Measurements from ENCODE around the gene ALDH5A1. TPM values are rescaled to one million over a fixed set of nuclear protein-coding genes. Genes with fewer than 3 reads are reported as not detected.
"Not testable (repeated sequence)": the region's sequence is repeated elsewhere in the genome, so short reads cannot be mapped to it uniquely, and the experiment has no call there.

Gene ALDH5A1
- total and polyA plus RNA-seq, 2 of the 13 experiments (the other 11 are each of a cell fraction or from before 2014, with no cell fraction given): 12.8 to 32.5 TPM

GRCh38 chr6:24504649-24505586 is 10.1 kb downstream of the ALDH5A1 start (continued):
- TF ChIP-seq BCLAF1 (IDR thresholded peaks at IDR 0.05) (no peak), SMYD3 (CRISPR knock-in tag; IDR thresholded peaks at IDR 0.05) (no peak)

GRCh38 chr6:24506814-24507520 is 12.2 kb downstream of the ALDH5A1 start:
- H3K79me2 ChIP-seq (ENCODE audit: insufficient read depth, low read length): no peaks in the 10 kb centered on the region
- TF ChIP-seq ZFP1 (CRISPR knock-in tag; IDR thresholded peaks at IDR 0.05): peak; percentile 93; the same call in 1 of the 2 replicates
- no peak for TF ChIP-seq KAT8 (CRISPR knock-in tag; IDR thresholded peaks at IDR 0.05)
- TF ChIP-seq STAG1 (CRISPR knock-in tag; IDR thresholded peaks at IDR 0.05): no peak
- H3K4me2 ChIP-seq (ENCODE audit: low read depth, low read length): no peak overlapping the region
- intact Hi-C loops (cut with micrococcal nuclease; ENCODE audit: unreplicated experiment): no loop called here
- ChIA-PET CTCF (ENCODE audit: low intra/inter-chr PET ratio, low total read pairs) (no interaction called here), POLR2A (interaction anchor here (3.2 kb wide), 1 partner anchor 12 kb away, joined by 39 read pairs; the partner anchor contains the start of gene ALDH5A1)
- no peak for FAIRE-seq
- no peak overlapping the region for H3K27ac ChIP-seq (ENCODE audit: extremely low read length, insufficient read depth, low read length)
- H3K36me3 ChIP-seq (replicated peaks in 1 of 2; ENCODE audit: control insufficient read depth in 1 of 2, insufficient read depth in 2 of 2, low read length in 2 of 2): peaks cover 0 to 12% of the 10 kb centered on the region in 2 experiments; a peak in 4 of 5 replicates
- 97% methylated on average over 3 of the region's 3 CpGs for WGBS (ENCODE audit: low lambda C conversion rate)
- H3K9ac ChIP-seq (ENCODE audit: insufficient read depth, low read depth, low read length): no peak overlapping the region
- no peak for ATAC-seq
- BruUV-seq (replicated peaks): no TSS peak
- no peak overlapping the region for H2AFZ ChIP-seq (ENCODE audit: low read length)
- H3K27me3 ChIP-seq (ENCODE audit: control insufficient read depth in 1 of 2, insufficient read depth in 2 of 2, low read length in 2 of 2): no peaks in the 10 kb centered on the region
- H3K4me3 ChIP-seq (replicated peaks in 1 of 3; ENCODE audit: insufficient read depth in 1 of 3, low read depth in 2 of 3, low read length in 3 of 3): no peak overlapping the region
- H3K4me1 ChIP-seq (ENCODE audit: insufficient read depth, low read length): peaks cover 35% of the 10 kb centered on the region
- no peak for DNase-seq (ENCODE audit: low spot score)
- no peaks in the 10 kb centered on the region for H4K20me1 ChIP-seq (ENCODE audit: insufficient read depth, low read length)
- no peaks in the 10 kb centered on the region for H3K9me3 ChIP-seq (ENCODE audit: low read length)
- in situ Hi-C loops (cut with HindIII; ENCODE audit: extremely low pct_ligation_motif_present, low pct_unique_long_range_greater_than_20kb): no loop called here

- ATAC-seq; H2AFZ ChIP-seq (ENCODE audit: low read length); H3K9ac ChIP-seq (ENCODE audit: insufficient read depth, low read depth, low read length); in situ Hi-C loops (cut with HindIII; ENCODE audit: extremely low pct_ligation_motif_present, low pct_unique_long_range_greater_than_20kb); DNase-seq (ENCODE audit: low spot score); CTCF ChIA-PET (ENCODE audit: low intra/inter-chr PET ratio, low total read pairs); H4K20me1 ChIP-seq (ENCODE audit: insufficient read depth, low read length); H3K27me3 ChIP-seq (ENCODE audit: control insufficient read depth in 1 of 2, insufficient read depth in 2 of 2, low read length in 2 of 2); H3K9me3 ChIP-seq (ENCODE audit: low read length); FAIRE-seq; H3K79me2 ChIP-seq (ENCODE audit: insufficient read depth, low read length); H3K27ac ChIP-seq (ENCODE audit: extremely low read length, insufficient read depth, low read length); H3K4me3 ChIP-seq (replicated peaks in 1 of 3; ENCODE audit: insufficient read depth in 1 of 3, low read depth in 2 of 3, low read length in 3 of 3); BruUV-seq (replicated peaks); intact Hi-C loops (cut with micrococcal nuclease; ENCODE audit: unreplicated experiment); H3K4me1 ChIP-seq (ENCODE audit: insufficient read depth, low read length); H3K4me2 ChIP-seq (ENCODE audit: low read depth, low read length): not testable (repeated sequence)
- POLR2A ChIA-PET: interaction anchor here (2.8 kb wide), 1 partner anchor 17 kb away, joined by 10 read pairs; the partner anchor contains the start of gene ALDH5A1
- 93% methylated on average over 6 of the region's 6 CpGs for WGBS (ENCODE audit: low lambda C conversion rate)
- H3K36me3 ChIP-seq (replicated peaks in 1 of 2; ENCODE audit: control insufficient read depth in 1 of 2, insufficient read depth in 2 of 2, low read length in 2 of 2): peaks cover 9 to 34% of the 10 kb centered on the region in 2 experiments
Measured at GRCh38 chr6:24511976-24512375, 17.2 kb downstream of the ALDH5A1 start.

All from HepG2 (cell line).